ENCODE data around the gene EXT2. TPM values are rescaled to one million over a fixed set of nuclear protein-coding genes. Genes with fewer than 3 reads are reported as not detected.

The EXT2 gene
- polyA plus RNA-seq, 10 donors: 51.6 to 77.8 (median 54.0) TPM

GRCh38 chr11:44199298-44199697 lies 103.8 kb downstream of the EXT2 start:
- DNase-seq: no peak

- DNase-seq: no peak
Measured at GRCh38 chr11:44199816-44200215, 104.3 kb downstream of the EXT2 start.

GRCh38 chr11:44203270-44204043 lies 108.0 kb downstream of the EXT2 start:
- DNase-seq: no peak

- peak in 1 of 3 donors; percentile 37 for DNase-seq
Measured at GRCh38 chr11:44205352-44205751, 109.9 kb downstream of the EXT2 start.

GRCh38 chr11:44205836-44206235 lies 110.4 kb downstream of the EXT2 start:
- DNase-seq: no peak

GRCh38 chr11:44207292-44207691 lies 111.8 kb downstream of the EXT2 start:
- no peak for DNase-seq

GRCh38 chr11:44208976-44209603 lies 113.6 kb downstream of the EXT2 start:
- no peak for DNase-seq

GRCh38 chr11:44212128-44212527 lies 116.7 kb downstream of the EXT2 start:
- no peak for DNase-seq

GRCh38 chr11:44213148-44213547 lies 117.7 kb downstream of the EXT2 start:
- DNase-seq: no peak

GRCh38 chr11:44217432-44217831 lies 122.0 kb downstream of the EXT2 start:
- DNase-seq: no peak

- peak in 1 of 3 donors; percentile 18 for DNase-seq
Measured at GRCh38 chr11:44219830-44220796, 124.6 kb downstream of the EXT2 start.

- DNase-seq: no peak
Measured at GRCh38 chr11:44221456-44221855, 126.0 kb downstream of the EXT2 start.

GRCh38 chr11:44221992-44222391 lies 126.5 kb downstream of the EXT2 start:
- no peak for DNase-seq

- peak in 1 of 3 donors; percentile 61 for DNase-seq
Measured at GRCh38 chr11:44223238-44223637, 127.8 kb downstream of the EXT2 start.

- DNase-seq: no peak
Measured at GRCh38 chr11:44224867-44225501, 129.5 kb downstream of the EXT2 start.

- DNase-seq: no peak
Measured at GRCh38 chr11:44226490-44226889, 131.0 kb downstream of the EXT2 start.

- no peak for DNase-seq
Measured at GRCh38 chr11:44226945-44227344, 131.5 kb downstream of the EXT2 start.

- DNase-seq: no peak
Measured at GRCh38 chr11:44228379-44228778, 132.9 kb downstream of the EXT2 start.

- DNase-seq: no peak
Measured at GRCh38 chr11:44229098-44229497, 133.6 kb downstream of the EXT2 start.

- no peak for DNase-seq
Measured at GRCh38 chr11:44229624-44230023, 134.1 kb downstream of the EXT2 start.

GRCh38 chr11:44235765-44236201 lies 140.3 kb downstream of the EXT2 start:
- peak in 2 of 3 donors; percentile 44 to 75 for DNase-seq

- peak in 1 of 3 donors; percentile 49 for DNase-seq
Measured at GRCh38 chr11:44236296-44236695, 140.8 kb downstream of the EXT2 start.
